Osteoblast (primary cell): Measurements from ENCODE around the gene TCF12. TPM values are rescaled to one million over a fixed set of nuclear protein-coding genes. Genes with fewer than 3 reads are reported as not detected.

Source experiments
- DNase-seq: peaks from one replicate; pipeline ENCODE4 v3.0.0; 2011; ENCODE audit warnings: low spot score, mixed read lengths; ENCODE audit not compliant: insufficient read length; ENCODE audit errors: missing footprints
- H2AFZ ChIP-seq: 2 replicates; pipeline ENCODE4 v1.6.0; 2011; ENCODE audit warnings: mild to moderate bottlenecking, low read length
- H3K27ac ChIP-seq: 2 replicates; pipeline ENCODE4 v1.5.1; 2011; ENCODE audit warnings: mild to moderate bottlenecking, low read depth, low read length, moderate library complexity
- H3K27me3 ChIP-seq: 2 replicates; pipeline ENCODE4 v1.6.0; 2012; ENCODE audit warnings: mild to moderate bottlenecking, control low read depth, inconsistent platforms, low read length, moderate library complexity; ENCODE audit not compliant: insufficient read depth
- H3K36me3 ChIP-seq: 2 replicates; pipeline ENCODE4 v1.5.1; 2011; ENCODE audit warnings: mild to moderate bottlenecking, low read length, control low read depth, moderate library complexity; ENCODE audit not compliant: insufficient read depth
- H3K4me1 ChIP-seq: 2 replicates; pipeline ENCODE4 v1.5.1; 2011; ENCODE audit warnings: mild to moderate bottlenecking, low read length, control low read depth, moderate library complexity; ENCODE audit not compliant: insufficient read depth
- H3K4me2 ChIP-seq: 2 replicates; pipeline ENCODE4 v1.6.0; 2011; ENCODE audit warnings: mild to moderate bottlenecking, low read length; ENCODE audit not compliant: insufficient read depth
- H3K4me3 ChIP-seq: fragments of 200-600 bp; sonication (generic); 3 replicates; pipeline ENCODE4 v1.5.1; 2012; ENCODE audit warnings: mild to moderate bottlenecking, low read length, inconsistent platforms; ENCODE audit not compliant: insufficient read depth
- H3K79me2 ChIP-seq: 2 replicates; pipeline ENCODE4 v1.6.0; 2012; ENCODE audit warnings: mild to moderate bottlenecking, low read length, control low read depth, inconsistent platforms; ENCODE audit not compliant: insufficient read depth
- H3K9me3 ChIP-seq: 2 replicates; pipeline ENCODE4 v1.5.1; 2011; ENCODE audit warnings: low read depth, low read length, control low read depth
- H4K20me1 ChIP-seq: 2 replicates; pipeline ENCODE4 v1.6.0; 2012; ENCODE audit warnings: mild to moderate bottlenecking, low read length, control low read depth; ENCODE audit not compliant: insufficient read depth
- total RNA-seq: library from RNA; depleted of rRNA; stranded (reverse); fragments of >200 nt; gene quantifications from 2 replicates; pipeline ENCODE4 v1.2.3, GENCODE V29; 2012
- TF ChIP-seq, protein P1 (sequence below): IDR thresholded peaks from 2 replicates; pipeline ENCODE4 v1.5.1; 2011; ENCODE audit warnings: mild to moderate bottlenecking, low read depth, low read length, moderate library complexity; ENCODE audit errors: extremely low read depth

TCF12 gene
- total RNA-seq, 1 donor, result 86.5 TPM

DNA sequence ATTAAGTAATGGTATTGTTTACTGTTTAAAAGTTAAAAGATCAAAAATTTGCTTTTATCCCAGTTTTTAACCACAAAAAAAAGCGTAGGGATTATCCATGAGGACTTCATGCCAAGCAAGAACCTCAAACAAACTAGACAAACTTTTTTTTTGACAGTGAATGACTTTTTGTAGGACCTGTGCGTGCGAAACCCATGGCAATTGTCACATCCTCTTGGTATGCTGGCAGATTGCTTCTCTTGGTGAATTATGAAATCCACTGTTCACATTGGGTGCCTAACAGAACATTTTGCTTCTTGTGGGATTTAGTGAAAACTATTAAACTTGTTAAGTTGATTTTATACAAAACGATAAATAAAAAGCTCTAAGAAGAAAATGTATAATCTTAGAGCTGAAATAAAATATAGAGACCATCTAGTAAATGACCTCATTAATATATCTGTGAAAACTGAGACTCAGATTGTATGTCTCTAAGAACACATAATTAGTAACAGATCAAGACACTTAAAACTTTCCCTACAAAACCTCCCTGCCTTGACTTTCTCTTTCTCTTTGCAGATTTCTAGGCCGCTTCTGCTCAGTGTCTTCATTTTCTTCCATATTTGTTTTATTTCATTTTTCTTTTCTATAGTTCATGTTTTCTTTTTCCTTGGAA is 370.6 kb downstream of the TCF12 start:
- Histone ChIP-seq H3K27me3 (no peaks in the 10 kb centered on the region), H3K4me1 (no peaks in the 10 kb centered on the region), H3K27ac (no peak overlapping the region), H4K20me1 (no peaks in the 10 kb centered on the region), H3K4me2 (no peak overlapping the region), H3K4me3 (no peak overlapping the region), H3K36me3 (peaks cover 16% of the 10 kb centered on the region), H3K79me2 (no peaks in the 10 kb centered on the region), H3K9me3 (no peaks in the 10 kb centered on the region), H2AFZ (no peak overlapping the region)
- DNase-seq, result no peak
- TF ChIP-seq, protein P1, sequence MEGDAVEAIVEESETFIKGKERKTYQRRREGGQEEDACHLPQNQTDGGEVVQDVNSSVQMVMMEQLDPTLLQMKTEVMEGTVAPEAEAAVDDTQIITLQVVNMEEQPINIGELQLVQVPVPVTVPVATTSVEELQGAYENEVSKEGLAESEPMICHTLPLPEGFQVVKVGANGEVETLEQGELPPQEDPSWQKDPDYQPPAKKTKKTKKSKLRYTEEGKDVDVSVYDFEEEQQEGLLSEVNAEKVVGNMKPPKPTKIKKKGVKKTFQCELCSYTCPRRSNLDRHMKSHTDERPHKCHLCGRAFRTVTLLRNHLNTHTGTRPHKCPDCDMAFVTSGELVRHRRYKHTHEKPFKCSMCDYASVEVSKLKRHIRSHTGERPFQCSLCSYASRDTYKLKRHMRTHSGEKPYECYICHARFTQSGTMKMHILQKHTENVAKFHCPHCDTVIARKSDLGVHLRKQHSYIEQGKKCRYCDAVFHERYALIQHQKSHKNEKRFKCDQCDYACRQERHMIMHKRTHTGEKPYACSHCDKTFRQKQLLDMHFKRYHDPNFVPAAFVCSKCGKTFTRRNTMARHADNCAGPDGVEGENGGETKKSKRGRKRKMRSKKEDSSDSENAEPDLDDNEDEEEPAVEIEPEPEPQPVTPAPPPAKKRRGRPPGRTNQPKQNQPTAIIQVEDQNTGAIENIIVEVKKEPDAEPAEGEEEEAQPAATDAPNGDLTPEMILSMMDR, result no peak

DNA sequence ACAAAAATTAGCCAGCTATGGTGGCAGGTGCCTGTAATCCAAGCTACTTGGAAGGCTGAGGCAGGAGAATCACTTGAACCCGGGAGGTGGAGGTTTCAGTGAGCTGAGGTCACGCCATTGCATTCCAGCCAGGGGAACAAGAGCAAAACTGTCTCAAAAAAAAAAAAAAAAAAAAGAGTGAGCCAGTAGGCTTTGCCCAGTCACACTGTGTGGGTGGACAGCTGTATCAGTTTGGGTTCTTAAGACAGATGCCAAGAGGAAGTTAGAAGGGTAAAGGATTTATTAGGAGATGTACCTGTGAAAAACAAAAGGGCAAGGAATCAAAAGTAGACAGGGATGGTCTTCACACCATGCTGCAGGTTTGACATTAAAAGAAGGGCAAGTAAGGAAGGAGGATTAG is 371.7 kb downstream of the TCF12 start:
- DNase-seq, result no peak
- Histone ChIP-seq H3K4me3 (no peak overlapping the region), H4K20me1 (no peaks in the 10 kb centered on the region), H3K79me2 (no peaks in the 10 kb centered on the region), H3K27ac (no peak overlapping the region), H3K36me3 (peaks cover 16% of the 10 kb centered on the region), H3K9me3 (no peaks in the 10 kb centered on the region), H3K4me2 (no peak overlapping the region), H2AFZ (no peak overlapping the region), H3K27me3 (no peaks in the 10 kb centered on the region), H3K4me1 (no peaks in the 10 kb centered on the region)
- TF ChIP-seq, protein P1, result no peak

DNA sequence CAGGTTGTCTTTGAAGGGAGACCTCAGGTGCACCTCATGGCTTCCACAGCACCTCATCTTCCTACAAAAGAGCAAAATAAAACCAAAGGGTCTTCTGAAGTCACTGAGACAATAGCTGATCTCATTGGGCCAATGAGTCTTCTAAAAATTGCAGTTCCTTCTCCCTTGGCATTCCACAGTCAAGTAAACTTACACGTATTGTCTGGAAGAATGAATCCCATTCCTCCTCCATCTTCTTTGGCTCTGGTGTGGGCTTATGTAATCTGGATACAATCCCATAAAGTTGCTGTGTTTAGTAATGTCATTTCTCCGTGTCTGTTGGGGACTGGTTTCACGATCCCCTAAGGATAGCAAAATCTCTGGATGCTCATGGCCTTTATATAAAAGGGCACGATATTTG is 372.4 kb downstream of the TCF12 start:
- no peaks in the 10 kb centered on the region for H3K79me2 ChIP-seq
- no peaks in the 10 kb centered on the region for H3K27me3 ChIP-seq
- H3K4me1 ChIP-seq, result no peaks in the 10 kb centered on the region
- H2AFZ ChIP-seq, result no peak overlapping the region
- H3K4me3 ChIP-seq, result no peak overlapping the region
- TF ChIP-seq, protein P1, result no peak
- no peak overlapping the region for H3K4me2 ChIP-seq
- H3K9me3 ChIP-seq, result no peaks in the 10 kb centered on the region
- H3K27ac ChIP-seq, result no peak overlapping the region
- H4K20me1 ChIP-seq, result no peaks in the 10 kb centered on the region
- peaks cover 16% of the 10 kb centered on the region for H3K36me3 ChIP-seq
- DNase-seq, result no peak

DNA sequence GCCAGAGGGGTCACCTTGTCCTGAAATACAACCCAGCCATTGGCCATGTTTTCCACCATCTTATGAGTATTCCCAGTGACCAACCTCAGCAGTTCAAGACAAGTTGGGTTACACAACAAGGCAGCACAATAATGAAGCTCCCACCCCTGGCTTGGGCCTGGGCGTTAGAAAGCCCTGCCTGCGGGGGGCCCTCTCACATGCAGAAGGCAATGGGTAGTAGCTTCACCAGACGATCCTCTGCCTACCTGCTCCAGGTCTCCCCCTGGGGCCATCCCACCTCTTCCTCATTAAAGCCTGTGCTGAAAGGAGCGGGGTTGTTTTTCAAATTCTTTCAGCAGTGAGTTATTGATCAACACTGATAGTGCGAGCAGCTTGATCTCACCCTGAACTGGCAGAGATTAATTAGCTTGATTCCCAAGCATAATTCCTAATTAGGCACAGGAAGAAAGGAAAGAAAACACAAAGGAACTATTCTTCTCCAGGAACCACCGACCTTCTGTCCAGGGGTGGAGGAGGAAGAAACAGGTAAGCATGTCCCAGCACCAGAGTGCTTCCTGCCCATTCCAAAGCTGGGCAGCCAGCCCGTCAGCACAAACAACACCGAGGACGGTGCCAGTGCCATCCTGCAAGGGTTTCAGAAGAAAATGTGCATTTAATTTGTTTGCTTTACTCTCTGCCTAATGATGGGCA is 378.2 kb downstream of the TCF12 start:
- Histone ChIP-seq H3K36me3 (no peaks in the 10 kb centered on the region), H3K27ac (no peak overlapping the region), H4K20me1 (no peaks in the 10 kb centered on the region), H3K4me2 (no peak overlapping the region), H3K79me2 (no peaks in the 10 kb centered on the region), H3K4me1 (no peaks in the 10 kb centered on the region), H2AFZ (no peak overlapping the region), H3K4me3 (no peak overlapping the region), H3K9me3 (no peaks in the 10 kb centered on the region), H3K27me3 (no peaks in the 10 kb centered on the region)
- TF ChIP-seq, protein P1, result no peak
- no peak for DNase-seq
